LNCAP (cell line): ENCODE results near the gene RNASE7.

Experiments used
- CTCF ChIP-seq: fragments of 450-650 bp; IDR thresholded peaks from 2 replicates; pipeline ENCODE4 v1.5.1; 2017; ENCODE audit warnings: mild to moderate bottlenecking

The RNASE7 gene

DNA sequence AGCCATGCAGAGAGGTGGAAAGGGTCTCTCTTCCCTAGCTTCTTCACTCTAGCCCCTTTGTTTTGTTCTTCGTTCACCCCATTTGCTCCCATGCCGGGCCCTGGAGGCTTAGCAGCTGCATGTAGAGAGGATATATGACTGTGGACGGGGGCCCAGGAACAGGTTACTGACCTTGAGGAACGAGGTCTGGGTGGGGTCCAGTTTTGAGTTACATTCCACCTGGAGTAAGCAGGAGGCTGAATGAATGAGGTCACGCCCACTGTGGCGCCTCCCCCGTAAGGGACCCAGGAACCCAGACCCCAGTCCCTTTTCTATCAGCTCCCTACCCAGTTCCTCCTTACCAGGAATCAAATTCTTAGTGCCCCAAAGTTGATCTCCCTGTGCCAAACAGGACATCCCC is 23.9 kb upstream of the RNASE7 start:
- no peak for TF ChIP-seq CTCF

DNA sequence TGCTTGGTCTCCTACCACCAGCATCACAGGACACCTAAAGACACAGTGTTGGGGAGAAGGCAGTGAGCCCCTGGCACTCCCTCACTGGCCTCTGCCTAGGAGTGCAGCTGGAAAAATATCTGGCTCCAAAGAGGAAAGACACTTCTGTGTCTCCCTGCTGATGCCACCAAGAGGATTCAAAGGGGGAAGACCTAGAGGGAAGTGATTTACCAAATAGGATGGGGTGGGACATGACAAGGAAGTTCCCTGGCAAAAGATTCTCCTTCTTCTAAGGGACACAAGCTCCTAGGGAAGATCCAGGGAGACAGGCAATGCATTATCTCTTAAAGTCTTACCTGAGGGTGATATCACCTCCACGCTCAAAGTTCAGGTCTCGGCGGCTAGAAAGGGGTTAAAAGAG is 23.4 kb upstream of the RNASE7 start:
- no peak for TF ChIP-seq CTCF

DNA sequence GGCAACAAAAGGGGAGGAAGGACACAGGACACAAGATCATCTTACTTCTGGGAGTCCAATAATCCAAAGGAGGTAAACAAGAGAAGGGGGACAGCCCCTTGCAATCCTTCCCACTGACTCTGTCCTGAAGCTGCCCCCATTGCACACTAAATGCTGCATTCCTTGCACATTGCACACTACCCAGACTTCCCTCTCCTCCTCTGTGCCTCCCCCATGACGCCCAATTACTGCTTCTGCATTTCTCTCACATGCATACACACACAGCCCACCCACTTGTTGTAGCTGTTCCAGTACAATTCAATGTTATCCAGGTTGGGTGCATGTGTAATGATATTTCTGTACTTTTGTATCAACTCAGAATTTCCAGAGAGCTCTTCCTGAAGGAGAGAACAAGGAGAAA is 22.8 kb upstream of the RNASE7 start:
- no peak for TF ChIP-seq CTCF

- TF ChIP-seq CTCF: no peak
These were observed 21.1 kb upstream of the RNASE7 start for GRCh38 chr14:21020977-21021545.

DNA sequence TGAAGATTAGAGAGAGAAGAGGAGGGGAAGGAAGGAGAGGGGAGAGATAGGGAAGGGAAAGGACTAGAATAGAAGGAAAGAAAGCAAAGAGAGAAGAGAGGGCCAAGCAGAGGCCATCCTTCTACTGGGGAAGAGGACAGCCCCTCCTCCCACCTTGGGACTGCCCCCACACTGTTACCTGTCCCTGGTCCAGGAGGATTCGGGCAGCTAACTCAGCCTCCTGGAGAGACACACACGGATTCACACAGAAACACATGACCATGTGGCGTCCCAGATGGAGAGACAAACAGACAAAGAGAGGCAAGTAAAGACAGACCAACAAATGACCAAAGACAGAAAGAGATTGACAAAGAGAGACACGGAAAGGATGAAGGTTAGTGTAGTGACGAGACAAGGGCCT is 19.5 kb upstream of the RNASE7 start:
- no peak for TF ChIP-seq CTCF

DNA sequence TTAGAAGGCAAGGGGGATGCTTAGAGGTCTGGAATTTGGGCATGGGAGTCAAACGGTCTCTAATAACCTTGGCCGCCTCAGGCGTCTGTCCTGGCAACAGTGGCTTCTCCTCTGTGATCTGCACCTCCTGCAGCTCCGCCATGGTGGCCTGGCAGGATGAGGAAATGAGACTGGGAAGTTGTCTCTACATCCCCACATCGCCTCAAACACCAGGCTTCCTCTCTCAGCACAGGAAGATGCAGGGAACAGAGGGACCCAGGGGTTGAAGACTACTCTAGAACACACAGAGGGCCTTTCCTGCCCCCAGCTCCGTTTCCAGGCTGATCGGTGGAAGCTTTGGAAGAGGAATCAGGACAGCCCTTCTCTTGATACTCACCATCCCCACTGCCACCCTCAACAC is 19.0 kb upstream of the RNASE7 start:
- no peak for TF ChIP-seq CTCF

DNA sequence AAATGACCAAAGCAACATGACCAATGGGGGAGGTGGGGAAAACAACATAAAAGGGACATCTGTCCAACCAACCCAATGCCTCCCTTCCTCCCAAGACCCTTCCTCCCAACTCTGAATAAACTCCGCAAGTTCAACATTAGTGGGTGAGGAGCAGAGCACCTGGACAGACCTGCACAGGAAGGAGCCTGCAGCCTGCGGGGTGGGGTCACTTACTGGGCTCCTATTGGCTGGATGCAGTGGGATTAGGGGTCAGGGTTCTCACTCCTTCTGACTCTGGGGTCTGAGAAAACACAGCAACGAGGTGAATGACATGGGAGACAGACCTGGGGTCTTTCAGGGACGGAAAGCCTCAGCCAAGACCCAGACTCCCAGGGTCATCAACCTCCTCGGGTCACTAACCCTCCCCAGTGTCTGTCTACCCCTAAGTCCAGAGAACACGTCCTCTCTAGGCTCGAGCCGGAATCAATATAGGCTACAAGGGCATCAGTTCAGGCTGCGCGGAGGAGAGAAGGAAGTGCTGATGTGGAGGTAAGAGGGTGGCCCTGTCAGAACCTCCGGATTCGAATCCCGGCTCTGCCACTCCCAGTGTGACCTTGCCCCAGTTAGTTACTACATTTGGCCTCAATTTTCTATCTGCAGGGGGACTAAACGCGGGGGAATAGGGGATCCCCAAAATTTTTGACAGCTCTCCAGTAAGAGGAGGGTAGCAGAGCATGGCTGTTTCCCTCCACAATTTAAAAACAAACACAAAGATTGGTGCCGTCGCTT is 18.2 kb upstream of the RNASE7 start:
- no peak for TF ChIP-seq CTCF
